ENCODE measurements around the gene CT45A6. TPM values are rescaled to one million over a fixed set of nuclear protein-coding genes. Genes with fewer than 3 reads are reported as not detected.
"Not testable (repeated sequence)": the region's sequence is repeated elsewhere in the genome, so short reads cannot be mapped to it uniquely, and the experiment has no call there.

Gene CT45A6, protein sequence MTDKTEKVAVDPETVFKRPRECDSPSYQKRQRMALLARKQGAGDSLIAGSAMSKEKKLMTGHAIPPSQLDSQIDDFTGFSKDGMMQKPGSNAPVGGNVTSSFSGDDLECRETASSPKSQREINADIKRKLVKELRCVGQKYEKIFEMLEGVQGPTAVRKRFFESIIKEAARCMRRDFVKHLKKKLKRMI
- total RNA-seq (2014; rRNA removed; shearing (Covaris generic)) = not detected in 2 replicates

DNA sequence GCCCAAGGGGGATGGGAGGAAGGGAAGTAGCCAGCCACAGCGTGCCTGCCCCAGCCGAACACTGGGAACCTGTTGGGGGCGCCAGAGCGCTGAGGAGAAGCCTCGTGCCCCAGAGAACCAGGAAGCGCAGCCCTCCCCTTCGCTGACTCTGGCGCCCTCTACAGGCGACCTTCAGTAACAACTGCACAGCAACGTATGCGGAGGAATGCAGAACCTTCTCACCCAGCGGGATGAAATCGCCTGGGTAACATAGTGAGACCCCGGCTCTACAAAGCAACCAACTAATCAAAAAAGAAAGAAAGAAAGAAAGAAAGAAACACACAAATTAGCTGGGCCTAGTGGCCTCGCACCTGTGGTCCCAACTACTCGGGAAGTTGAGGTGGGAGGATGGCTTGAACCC is at the start of gene CT45A6:
Gene CT45A6 (minus strand): TSS at position 101 of the 400 bp plus-strand sequence. CDS start 3,794 bp downstream, outside the sequence.
- DNase-seq (ENCODE audit: low spot score) = not testable (repeated sequence)

DNA sequence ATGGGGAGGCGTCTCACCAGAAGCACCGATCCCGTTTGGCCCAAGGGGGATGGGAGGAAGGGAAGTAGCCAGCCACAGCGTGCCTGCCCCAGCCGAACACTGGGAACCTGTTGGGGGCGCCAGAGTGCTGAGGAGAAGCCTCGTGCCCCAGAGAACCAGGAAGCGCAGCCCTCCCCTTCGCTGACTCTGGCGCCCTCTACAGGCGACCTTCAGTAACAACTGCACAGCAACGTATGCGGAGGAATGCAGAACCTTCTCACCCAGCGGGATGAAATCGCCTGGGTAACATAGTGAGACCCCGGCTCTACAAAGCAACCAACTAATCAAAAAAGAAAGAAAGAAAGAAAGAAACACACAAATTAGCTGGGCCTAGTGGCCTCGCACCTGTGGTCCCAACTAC is 34.6 kb upstream of the CT45A6 start, which contains the start of gene CT45A7:
Gene CT45A7 (minus strand): TSS at position 101 of the 400 bp plus-strand sequence. CDS start 3,747 bp downstream, outside the sequence.
- not testable (repeated sequence) for DNase-seq (ENCODE audit: low spot score)

DNA sequence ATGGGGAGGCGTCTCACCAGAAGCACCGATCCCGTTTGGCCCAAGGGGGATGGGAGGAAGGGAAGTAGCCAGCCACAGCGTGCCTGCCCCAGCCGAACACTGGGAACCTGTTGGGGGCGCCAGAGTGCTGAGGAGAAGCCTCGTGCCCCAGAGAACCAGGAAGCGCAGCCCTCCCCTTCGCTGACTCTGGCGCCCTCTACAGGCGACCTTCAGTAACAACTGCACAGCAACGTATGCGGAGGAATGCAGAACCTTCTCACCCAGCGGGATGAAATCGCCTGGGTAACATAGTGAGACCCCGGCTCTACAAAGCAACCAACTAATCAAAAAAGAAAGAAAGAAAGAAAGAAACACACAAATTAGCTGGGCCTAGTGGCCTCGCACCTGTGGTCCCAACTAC is 17.3 kb upstream of the CT45A6 start, which contains the start of gene CT45A2:
Gene CT45A2 (minus strand): TSS at position 101 of the 400 bp plus-strand sequence. CDS start 3,747 bp downstream, outside the sequence.
- DNase-seq (ENCODE audit: low spot score) = not testable (repeated sequence)

DNA sequence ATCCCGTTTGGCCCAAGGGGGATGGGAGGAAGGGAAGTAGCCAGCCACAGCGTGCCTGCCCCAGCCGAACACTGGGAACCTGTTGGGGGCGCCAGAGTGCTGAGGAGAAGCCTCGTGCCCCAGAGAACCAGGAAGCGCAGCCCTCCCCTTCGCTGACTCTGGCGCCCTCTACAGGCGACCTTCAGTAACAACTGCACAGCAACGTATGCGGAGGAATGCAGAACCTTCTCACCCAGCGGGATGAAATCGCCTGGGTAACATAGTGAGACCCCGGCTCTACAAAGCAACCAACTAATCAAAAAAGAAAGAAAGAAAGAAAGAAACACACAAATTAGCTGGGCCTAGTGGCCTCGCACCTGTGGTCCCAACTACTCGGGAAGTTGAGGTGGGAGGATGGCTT is 17.2 kb downstream of the CT45A6 start, which contains the start of gene CT45A5:
Gene CT45A5 (minus strand): TSS at position 101 of the 400 bp plus-strand sequence. CDS start 3,774 bp downstream, outside the sequence.
- not testable (repeated sequence) for DNase-seq (ENCODE audit: low spot score)

DNA sequence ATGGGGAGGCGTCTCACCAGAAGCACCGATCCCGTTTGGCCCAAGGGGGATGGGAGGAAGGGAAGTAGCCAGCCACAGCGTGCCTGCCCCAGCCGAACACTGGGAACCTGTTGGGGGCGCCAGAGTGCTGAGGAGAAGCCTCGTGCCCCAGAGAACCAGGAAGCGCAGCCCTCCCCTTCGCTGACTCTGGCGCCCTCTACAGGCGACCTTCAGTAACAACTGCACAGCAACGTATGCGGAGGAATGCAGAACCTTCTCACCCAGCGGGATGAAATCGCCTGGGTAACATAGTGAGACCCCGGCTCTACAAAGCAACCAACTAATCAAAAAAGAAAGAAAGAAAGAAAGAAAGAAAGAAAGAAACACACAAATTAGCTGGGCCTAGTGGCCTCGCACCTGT is 34.5 kb downstream of the CT45A6 start, which contains the start of gene CT45A3:
Gene CT45A3 (minus strand): TSS at position 101 of the 400 bp plus-strand sequence. CDS start 3,747 bp downstream, outside the sequence.
- DNase-seq (ENCODE audit: low spot score) = not testable (repeated sequence)

DNA sequence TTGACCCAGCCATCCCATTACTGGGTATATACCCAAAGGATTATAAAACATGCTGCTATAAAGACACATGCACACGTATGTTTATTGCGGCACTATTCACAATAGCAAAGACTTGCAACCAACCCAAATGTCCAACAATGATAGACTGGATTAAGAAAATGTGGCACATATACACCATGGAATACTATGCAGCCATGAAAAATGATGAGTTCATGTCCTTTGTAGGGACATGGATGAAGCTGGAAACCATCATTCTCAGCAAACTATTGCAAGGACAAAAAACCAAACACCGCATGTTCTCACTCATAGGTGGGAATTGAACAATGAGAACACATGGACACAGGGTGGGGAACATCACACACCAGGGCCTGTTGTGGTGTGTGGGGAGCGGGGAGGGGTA is 57.8 kb downstream of the CT45A6 start:
- not testable (repeated sequence) for DNase-seq (ENCODE audit: low spot score)

Other genes starting within 250 kb of the CT45A6 start
- not detected in 2 replicates for gene CT45A1, start 89.1 kb downstream of the CT45A6 start, total RNA-seq (2014; rRNA removed; shearing (Covaris generic))
- not detected in 2 replicates for gene CT45A3, start 34.6 kb downstream of the CT45A6 start, total RNA-seq (2014; rRNA removed; shearing (Covaris generic))
- gene CT45A5, start 17.3 kb downstream of the CT45A6 start, total RNA-seq (2014; rRNA removed; shearing (Covaris generic)) = not detected in 2 replicates
- gene CT45A2, start 17.2 kb upstream of the CT45A6 start, total RNA-seq (2014; rRNA removed; shearing (Covaris generic)) = not detected in 2 replicates
- not detected in 2 replicates for gene CT45A7, start 34.5 kb upstream of the CT45A6 start, total RNA-seq (2014; rRNA removed; shearing (Covaris generic))
- not detected in 2 replicates for gene CT45A8, start 51.8 kb upstream of the CT45A6 start, total RNA-seq (2014; rRNA removed; shearing (Covaris generic))
- not detected in 2 replicates for gene CT45A9, start 69.0 kb upstream of the CT45A6 start, total RNA-seq (2014; rRNA removed; shearing (Covaris generic))
- not detected in 2 replicates for gene CT45A10, start 90.7 kb upstream of the CT45A6 start, total RNA-seq (2014; rRNA removed; shearing (Covaris generic))
- not detected in 2 replicates for gene SAGE1, start 90.9 kb upstream of the CT45A6 start, total RNA-seq (2014; rRNA removed; shearing (Covaris generic))
- 8.7 and 9.9 TPM in 2 replicates for gene MMGT1, start 171.2 kb upstream of the CT45A6 start, total RNA-seq (2014; rRNA removed; shearing (Covaris generic))
- gene SLC9A6, start 182.6 kb upstream of the CT45A6 start, total RNA-seq (2014; rRNA removed; shearing (Covaris generic)) = 5.3 and 6.3 TPM in 2 replicates

Measured in HT-29 (cell line).